GM12891 (cell line): ENCODE results near the gene ELL.

Source experiments
- PAX5 ChIP-seq: IDR thresholded peaks from 2 replicates; pipeline ENCODE4 v1.6.1; 2011; ENCODE audit warnings: low read length, moderate library complexity, mild to moderate bottlenecking; ENCODE audit not compliant: insufficient read depth, severe bottlenecking
- POLR2A ChIP-seq: IDR thresholded peaks from 2 replicates; pipeline ENCODE4 v1.6.1; 2011; ENCODE audit warnings: low read depth, low read length, control low read depth
- POLR2AphosphoS5 ChIP-seq: IDR thresholded peaks from 2 replicates; pipeline ENCODE4 v1.6.1; 2011; ENCODE audit warnings: low read depth, low read length, control low read depth
- POU2F2 ChIP-seq: IDR thresholded peaks from 2 replicates; pipeline ENCODE4 v1.6.1; 2011; ENCODE audit warnings: low read depth, mild to moderate bottlenecking, control low read depth, low read length, moderate library complexity
- TAF1 ChIP-seq: IDR thresholded peaks from 2 replicates; pipeline ENCODE4 v1.6.1; 2011; ENCODE audit warnings: low read depth, low read length, control low read depth

- no peak for TF ChIP-seq POLR2A
- no peak for TF ChIP-seq TAF1
- TF ChIP-seq POLR2AphosphoS5 = no peak
- no peak for TF ChIP-seq PAX5
- no peak for TF ChIP-seq POU2F2
Measured at GRCh38 chr19:18532168-18532890, 10.5 kb upstream of the ELL start.
